K562 (cell line): ENCODE data around the gene HOXB6. TPM values are rescaled to one million over a fixed set of nuclear protein-coding genes. Genes with fewer than 3 reads are reported as not detected.
A peak's percentile ranks its signal among the peaks of the same experiment; 100 is the strongest.

Experiments
- ATAC-seq: fragments of 200-7000 bp; cut with Tn5 transposase; 3 replicates; pipeline ENCODE4 v1.9.1; 2020; ENCODE audit warnings: moderate library complexity
- BruUV-seq: library from RNA; stranded (reverse); fragments of 400-500 nt; replicated peaks from 2 replicates; lab custom pipeline; 2021; lab: Mats Ljungman, UMichigan
- CTCF ChIA-PET: fragments of 300-600 bp; formaldehyde crosslinking; extraction: SDS; loops from one replicate; lab custom pipeline; 2021; ENCODE audit warnings: low intra/inter-chr PET ratio; lab: Yijun Ruan, JAX
- POLR2A ChIA-PET: fragments of 300-600, 350-650 bp; sonication (Branson Sonifier 250); formaldehyde crosslinking; extraction: SDS; loops from one replicate; lab custom pipeline; 2021; ENCODE audit warnings: antibody characterized with exemption, inconsistent platforms; lab: Yijun Ruan, JAX
- DNase-seq, 4 experiments: peaks; one replicate each; pipeline versions ENCODE4 v3.0.0 to v3.0.0-alpha.2; 2011 to 2018; ENCODE audit warnings: low spot score in 3 of 4, mixed read lengths in 3 of 4; ENCODE audit errors: extremely low read depth in 1 of 4
- FAIRE-seq: peaks from 2 replicates; lab custom pipeline; 2011; peaks lifted over from hg19 to GRCh38; lab: Jason Lieb, UNC
- H2AFZ ChIP-seq: 2 replicates; pipeline ENCODE4 v1.6.0; 2011; ENCODE audit warnings: low read depth, low read length, control low read depth, inconsistent platforms
- H3K27ac ChIP-seq: fragments of 200-600 bp; 3 replicates; pipeline ENCODE4 v1.8.0; 2011; ENCODE audit warnings: low read depth, mild to moderate bottlenecking, control low read depth, inconsistent platforms, low read length, moderate library complexity, mixed read lengths; ENCODE audit errors: extremely low read depth
- H3K27me3 ChIP-seq, 2 experiments: fragments of 300-600 bp in 1 of 2; 2 replicates in 1 of 2; 3 replicates in 1 of 2; pipeline versions ENCODE4 v1.6.0 to v1.8.0; 2011; ENCODE audit warnings: inconsistent platforms in 2 of 2, low read length in 2 of 2, mild to moderate bottlenecking in 1 of 2, mixed read lengths in 1 of 2, moderate library complexity in 1 of 2; ENCODE audit not compliant: control insufficient read depth in 2 of 2, insufficient read depth in 2 of 2
- H3K36me3 ChIP-seq: fragments of 300-600 bp; 3 replicates; pipeline ENCODE4 v1.8.0; 2011; ENCODE audit warnings: mild to moderate bottlenecking, low read length, inconsistent platforms; ENCODE audit not compliant: control insufficient read depth, insufficient read depth
- H3K4me1 ChIP-seq, 2 experiments: fragments of 200-600 bp in 1 of 2; replicated peaks in 1 of 2; 2 replicates in 1 of 2; 3 replicates in 1 of 2; pipeline versions ENCODE4 v1.5.1 to v1.8.0; 2011; ENCODE audit warnings: inconsistent platforms in 2 of 2, low read length in 2 of 2, mild to moderate bottlenecking in 1 of 2, mixed read lengths in 1 of 2, moderate library complexity in 1 of 2; ENCODE audit not compliant: control insufficient read depth in 2 of 2, insufficient read depth in 2 of 2
- H3K4me2 ChIP-seq: 2 replicates; pipeline ENCODE4 v1.6.1; 2011; ENCODE audit warnings: low read length, control low read depth, inconsistent platforms, mixed read lengths; ENCODE audit not compliant: insufficient read depth
- H3K4me3 ChIP-seq: fragments of 200-600 bp; sonication (generic), shearing (Covaris generic); 2 replicates; pipeline ENCODE4 v1.5.1; 2016; ENCODE audit warnings: control low read depth, inconsistent platforms
- H3K79me2 ChIP-seq: fragments of 200-600 bp; 3 replicates; pipeline ENCODE4 v1.8.0; 2011; ENCODE audit warnings: low read length, inconsistent platforms; ENCODE audit not compliant: control insufficient read depth, insufficient read depth
- H3K9ac ChIP-seq, 2 experiments: 2 replicates each; pipeline versions ENCODE4 v1.6.0 to v1.6.1; 2011; ENCODE audit warnings: low read depth in 2 of 2, low read length in 2 of 2, control low read depth in 1 of 2, inconsistent platforms in 1 of 2, mild to moderate bottlenecking in 1 of 2, mixed read lengths in 1 of 2; ENCODE audit not compliant: insufficient read depth in 1 of 2
- H3K9me1 ChIP-seq: one replicate; pipeline ENCODE4 v1.6.0; 2011; ENCODE audit warnings: inconsistent platforms, mild to moderate bottlenecking, low read length, moderate library complexity; ENCODE audit not compliant: control insufficient read depth, insufficient read depth
- H3K9me3 ChIP-seq: replicated peaks from 2 replicates; pipeline ENCODE4 v1.5.1; 2011; ENCODE audit warnings: low read depth, low read length, inconsistent platforms; ENCODE audit not compliant: control insufficient read depth, insufficient read depth
- H4K20me1 ChIP-seq: replicated peaks from 2 replicates; pipeline ENCODE4 v1.6.1; 2011; ENCODE audit warnings: low read length, inconsistent platforms, mixed read lengths; ENCODE audit not compliant: control insufficient read depth, insufficient read depth
- ARID1B ChIP-seq: fragments of 450-650 bp; IDR thresholded peaks from 2 replicates; pipeline ENCODE4 v1.6.1; 2016; ENCODE audit warnings: antibody characterized with exemption, mild to moderate bottlenecking, inconsistent platforms
- CBX5 ChIP-seq: IDR thresholded peaks from 2 replicates; pipeline ENCODE4 v1.6.1; 2014; ENCODE audit warnings: low read depth, borderline replicate concordance
- CREM ChIP-seq: IDR thresholded peaks from 2 replicates; pipeline ENCODE4 v1.6.1; 2014; ENCODE audit warnings: antibody characterized with exemption, low read depth
- CTBP1 ChIP-seq: fragments of 450-650 bp; IDR thresholded peaks from 2 replicates; pipeline ENCODE4 v1.6.1; 2016; ENCODE audit warnings: borderline replicate concordance
- FOXP1 ChIP-seq: sonication (generic); formaldehyde crosslinking; IDR thresholded peaks from 2 replicates; pipeline ENCODE4 v1.8.0; 2022; ENCODE audit warnings: mild to moderate bottlenecking, missing genetic modification reagents
- HDGF ChIP-seq: fragments of 450-650 bp; IDR thresholded peaks from 2 replicates; pipeline ENCODE4 v1.6.1; 2016
- KLF10 ChIP-seq: fragments of 250-450 bp; sonication (Bioruptor Pico); IDR thresholded peaks from 2 replicates; pipeline ENCODE4 v1.6.1; 2021; ENCODE audit warnings: matching md5 sums
- PHB ChIP-seq: fragments of 250-450 bp; sonication (Bioruptor Pico); IDR thresholded peaks from 2 replicates; pipeline ENCODE4 v1.5.0; 2021
- RBM25 ChIP-seq: fragments of 200-400 bp; formaldehyde crosslinking; IDR thresholded peaks from 2 replicates; pipeline ENCODE4 v1.6.1; 2018; ENCODE audit warnings: low read length, low read depth, moderate library complexity; ENCODE audit not compliant: severe bottlenecking
- SIX5 ChIP-seq, 2 experiments: IDR thresholded peaks; 2 replicates each; pipeline ENCODE4 v1.6.1; 2011; ENCODE audit warnings: low read length in 2 of 2, borderline replicate concordance in 1 of 2, low read depth in 1 of 2, mild to moderate bottlenecking in 1 of 2, moderate library complexity in 1 of 2; ENCODE audit not compliant: insufficient read depth in 1 of 2
- ZBED1 ChIP-seq: IDR thresholded peaks from 2 replicates; pipeline ENCODE4 v1.6.1; 2014
- ZNF224 ChIP-seq: sonication (generic); formaldehyde crosslinking; IDR thresholded peaks from 2 replicates; pipeline ENCODE4 v1.8.0; 2022; ENCODE audit warnings: mild to moderate bottlenecking, missing genetic modification reagents
- ZNF75A ChIP-seq: fragments of 450-650 bp; formaldehyde crosslinking; IDR thresholded peaks from 2 replicates; pipeline ENCODE4 v1.4.0; 2020; ENCODE audit warnings: mild to moderate bottlenecking
- WGBS: fragments of 100-300 bp; shearing (Covaris generic); methylation state at CpG from one replicate; pipeline ENCODE4 v1.1.6; 2016; ENCODE audit warnings: low coverage, mixed read lengths; ENCODE audit not compliant: insufficient coverage; ENCODE audit errors: missing lambda C conversion rate; 5-methylcytosine and 5-hydroxymethylcytosine counted together
- in situ Hi-C: fragments of 300-500 bp; cut with MboI; formaldehyde crosslinking; loops from 4 replicates; pipeline ENCODE4 v1.15.0; 2018; ENCODE audit warnings: inconsistent platforms, mixed read lengths
- intact Hi-C: fragments of 100-400 bp; cut with micrococcal nuclease; formaldehyde crosslinking; loops from 2 replicates; pipeline ENCODE4 v1.14.2; 2022
- polyA plus RNA-seq, 8 experiments: library from polyadenylated mRNA; depleted of rRNA in 4 of 8; stranded (reverse) in 5 of 8; unstranded in 3 of 8; fragments of >200 nt; fragmentation: Nextera tagmentation in 2 of 8; fragmentation: Illumina TruSeq in 1 of 8; extraction: Ambion mirVana in 2 of 8; extraction: Trizol in 1 of 8; gene quantifications; 2 replicates each; pipeline versions ENCODE4 v1.2.1 to v1.2.3, GENCODE V29; 2011 to 2014; ENCODE audit warnings: inconsistent platforms in 1 of 8, missing spikeins in 1 of 8
- total RNA-seq, 7 experiments: library from RNA; depleted of rRNA in 6 of 7; stranded (reverse); fragments of >200 nt in 6 of 7; fragmentation: Illumina TruSeq in 2 of 7; extraction: Trizol in 2 of 7; gene quantifications; 2 replicates each; pipeline versions ENCODE4 v1.2.1 to v1.2.3, GENCODE V29; 2011 to 2021; ENCODE audit warnings: low replicate concordance in 1 of 7
- TF ChIP-seq, protein P1 (sequence below): fragments of 250-450 bp; sonication (Bioruptor Pico); IDR thresholded peaks from 2 replicates; pipeline ENCODE4 v1.4.0; 2020; ENCODE audit warnings: mild to moderate bottlenecking, moderate library complexity
- TF ChIP-seq, protein P2 (sequence below): fragments of 250-450 bp; sonication (Bioruptor Pico); IDR thresholded peaks from 2 replicates; pipeline ENCODE4 v1.5.0; 2020; ENCODE audit warnings: mild to moderate bottlenecking, borderline replicate concordance

The HOXB6 gene
- total and polyA plus RNA-seq, 9 of the 15 experiments (the other 6 are each of a cell fraction or from before 2014, with no cell fraction given), result 1.2 to 14.8 (median 4.9) TPM

DNA sequence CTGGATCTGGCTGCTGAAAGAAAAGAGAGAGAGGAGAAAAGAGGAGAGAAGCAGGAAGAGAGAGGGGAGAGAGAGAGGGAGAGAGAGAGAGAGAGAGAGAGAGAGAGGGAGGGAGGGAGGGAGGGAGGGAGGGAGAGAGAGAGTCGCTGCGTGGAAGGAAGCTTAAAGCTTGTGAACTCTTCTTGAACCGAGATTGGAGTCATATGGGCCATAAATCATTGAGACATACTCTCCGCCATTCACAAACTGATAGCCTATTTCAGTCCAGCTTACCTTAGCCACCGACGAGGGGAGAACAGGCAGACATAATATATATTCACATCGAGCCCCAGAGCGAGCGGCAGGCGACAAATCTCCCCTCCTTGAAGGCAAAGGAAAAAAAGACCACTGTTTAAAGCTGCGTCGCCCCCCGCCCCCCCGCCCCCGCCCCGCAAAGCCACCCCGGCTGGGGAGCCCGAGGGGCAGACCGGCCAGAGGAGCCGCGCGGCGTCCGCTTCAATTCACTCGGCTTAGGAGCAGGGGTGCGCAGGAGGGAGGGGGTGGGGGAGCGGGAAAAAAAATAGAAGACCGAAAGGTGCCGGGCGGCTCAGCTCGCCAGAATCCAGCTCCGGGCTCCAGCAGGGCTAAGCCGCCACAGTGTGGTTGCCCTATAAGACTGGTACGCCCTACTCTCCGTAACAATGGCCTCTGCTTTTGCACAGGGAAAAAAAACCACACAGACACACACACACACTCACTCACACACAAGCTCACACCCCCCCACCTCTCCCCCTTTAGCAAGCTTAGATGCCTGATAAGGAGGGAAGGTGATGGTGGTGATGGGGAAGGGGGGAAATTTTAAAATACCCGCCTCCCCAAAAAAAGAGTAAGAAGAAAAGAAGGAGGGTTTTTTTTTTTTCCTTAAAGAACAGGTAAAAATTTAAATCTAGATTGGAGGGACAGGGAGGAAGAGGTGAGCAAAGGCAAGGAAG, 49.2 kb downstream of the HOXB6 start:
- in situ Hi-C loops, result no loop called here
- Histone ChIP-seq H4K20me1 (no peaks in the 10 kb centered on the region), H3K27me3 (no peaks in the 10 kb centered on the region), H3K4me3 (peak overlapping the region; percentile 30), H3K4me1 (peaks cover 47 to 56% of the 10 kb centered on the region in 2 experiments), H2AFZ (peak overlapping the region; percentile 64; the same call in 1 of the 2 replicates), H3K4me2 (peak overlapping the region; percentile 79), H3K36me3 (peaks cover 73% of the 10 kb centered on the region; the same call in 2 of the 3 replicates), H3K9me1 (no peaks in the 10 kb centered on the region), H3K9ac (peak overlapping the region; percentile 57 to 90), H3K27ac (peak overlapping the region; percentile 93), H3K79me2 (peaks cover 49% of the 10 kb centered on the region), H3K9me3 (no peaks in the 10 kb centered on the region)
- POLR2A ChIA-PET, result interaction anchor here (0.7 to 3.4 kb wide), 9 partner anchors 9 to 1266 kb away, joined by 3 to 21 read pairs (median 4); no protein-coding TSS in a partner anchor
- BruUV-seq, result no TSS peak
- 0% methylated on average over 9 of the region's 36 CpGs for WGBS
- intact Hi-C loops, result no loop called here
- FAIRE-seq (peak; percentile 98), DNase-seq (peak; percentile 75 to 93 (median 84)), ATAC-seq (peak; percentile 83)
- CTCF ChIA-PET, result no interaction called here
- TF ChIP-seq, protein P1, sequence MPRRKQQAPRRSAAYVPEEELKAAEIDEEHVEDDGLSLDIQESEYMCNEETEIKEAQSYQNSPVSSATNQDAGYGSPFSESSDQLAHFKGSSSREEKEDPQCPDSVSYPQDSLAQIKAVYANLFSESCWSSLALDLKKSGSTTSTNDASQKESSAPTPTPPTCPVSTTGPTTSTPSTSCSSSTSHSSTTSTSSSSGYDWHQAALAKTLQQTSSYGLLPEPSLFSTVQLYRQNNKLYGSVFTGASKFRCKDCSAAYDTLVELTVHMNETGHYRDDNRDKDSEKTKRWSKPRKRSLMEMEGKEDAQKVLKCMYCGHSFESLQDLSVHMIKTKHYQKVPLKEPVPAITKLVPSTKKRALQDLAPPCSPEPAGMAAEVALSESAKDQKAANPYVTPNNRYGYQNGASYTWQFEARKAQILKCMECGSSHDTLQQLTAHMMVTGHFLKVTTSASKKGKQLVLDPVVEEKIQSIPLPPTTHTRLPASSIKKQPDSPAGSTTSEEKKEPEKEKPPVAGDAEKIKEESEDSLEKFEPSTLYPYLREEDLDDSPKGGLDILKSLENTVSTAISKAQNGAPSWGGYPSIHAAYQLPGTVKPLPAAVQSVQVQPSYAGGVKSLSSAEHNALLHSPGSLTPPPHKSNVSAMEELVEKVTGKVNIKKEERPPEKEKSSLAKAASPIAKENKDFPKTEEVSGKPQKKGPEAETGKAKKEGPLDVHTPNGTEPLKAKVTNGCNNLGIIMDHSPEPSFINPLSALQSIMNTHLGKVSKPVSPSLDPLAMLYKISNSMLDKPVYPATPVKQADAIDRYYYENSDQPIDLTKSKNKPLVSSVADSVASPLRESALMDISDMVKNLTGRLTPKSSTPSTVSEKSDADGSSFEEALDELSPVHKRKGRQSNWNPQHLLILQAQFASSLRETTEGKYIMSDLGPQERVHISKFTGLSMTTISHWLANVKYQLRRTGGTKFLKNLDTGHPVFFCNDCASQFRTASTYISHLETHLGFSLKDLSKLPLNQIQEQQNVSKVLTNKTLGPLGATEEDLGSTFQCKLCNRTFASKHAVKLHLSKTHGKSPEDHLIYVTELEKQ (CRISPR knock-in tag), result no peak
- TF ChIP-seq ZNF75A (CRISPR knock-in tag) (no peak), CTBP1 (no peak), PHB (no peak), FOXP1 (CRISPR knock-in tag) (no peak), ZNF224 (no peak), CREM (peak; percentile 63), SIX5 (IDR thresholded peaks at IDR 0.05; ENCODE audit: borderline replicate concordance in 1 of 2, insufficient read depth in 1 of 2, low read depth in 1 of 2, low read length in 2 of 2) (no peak), HDGF (no peak), RBM25 (peak; percentile 10), ARID1B (peak; percentile 72), KLF10 (CRISPR knock-in tag) (no peak), CBX5 (no peak), ZBED1 (no peak; the same call in 1 of the 2 replicates)
- TF ChIP-seq, protein P2, sequence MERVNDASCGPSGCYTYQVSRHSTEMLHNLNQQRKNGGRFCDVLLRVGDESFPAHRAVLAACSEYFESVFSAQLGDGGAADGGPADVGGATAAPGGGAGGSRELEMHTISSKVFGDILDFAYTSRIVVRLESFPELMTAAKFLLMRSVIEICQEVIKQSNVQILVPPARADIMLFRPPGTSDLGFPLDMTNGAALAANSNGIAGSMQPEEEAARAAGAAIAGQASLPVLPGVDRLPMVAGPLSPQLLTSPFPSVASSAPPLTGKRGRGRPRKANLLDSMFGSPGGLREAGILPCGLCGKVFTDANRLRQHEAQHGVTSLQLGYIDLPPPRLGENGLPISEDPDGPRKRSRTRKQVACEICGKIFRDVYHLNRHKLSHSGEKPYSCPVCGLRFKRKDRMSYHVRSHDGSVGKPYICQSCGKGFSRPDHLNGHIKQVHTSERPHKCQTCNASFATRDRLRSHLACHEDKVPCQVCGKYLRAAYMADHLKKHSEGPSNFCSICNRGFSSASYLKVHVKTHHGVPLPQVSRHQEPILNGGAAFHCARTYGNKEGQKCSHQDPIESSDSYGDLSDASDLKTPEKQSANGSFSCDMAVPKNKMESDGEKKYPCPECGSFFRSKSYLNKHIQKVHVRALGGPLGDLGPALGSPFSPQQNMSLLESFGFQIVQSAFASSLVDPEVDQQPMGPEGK (CRISPR knock-in tag), result no peak
